Body of pancreas (tissue), 4 donors: ENCODE data around the gene IDS.

ENCODE experiments used
- POLR2A ChIP-seq, 3 donors: fragments of 450-650 bp; IDR thresholded peaks; one replicate each; pipeline ENCODE4 v1.6.1; 2016; ENCODE audit warnings: antibody characterized with exemption in 3 of 3, mild to moderate bottlenecking in 2 of 3
- TF ChIP-seq, protein P1 (sequence below), 7 experiments: fragments of 450-650 bp in 4 of 7; fragments of 200-600 bp in 3 of 7; sonication (generic) in 3 of 7; IDR thresholded peaks; one replicate each; pipeline ENCODE4 v1.5.1; 2016 to 2019; ENCODE audit warnings: antibody characterized with exemption in 7 of 7

DNA sequence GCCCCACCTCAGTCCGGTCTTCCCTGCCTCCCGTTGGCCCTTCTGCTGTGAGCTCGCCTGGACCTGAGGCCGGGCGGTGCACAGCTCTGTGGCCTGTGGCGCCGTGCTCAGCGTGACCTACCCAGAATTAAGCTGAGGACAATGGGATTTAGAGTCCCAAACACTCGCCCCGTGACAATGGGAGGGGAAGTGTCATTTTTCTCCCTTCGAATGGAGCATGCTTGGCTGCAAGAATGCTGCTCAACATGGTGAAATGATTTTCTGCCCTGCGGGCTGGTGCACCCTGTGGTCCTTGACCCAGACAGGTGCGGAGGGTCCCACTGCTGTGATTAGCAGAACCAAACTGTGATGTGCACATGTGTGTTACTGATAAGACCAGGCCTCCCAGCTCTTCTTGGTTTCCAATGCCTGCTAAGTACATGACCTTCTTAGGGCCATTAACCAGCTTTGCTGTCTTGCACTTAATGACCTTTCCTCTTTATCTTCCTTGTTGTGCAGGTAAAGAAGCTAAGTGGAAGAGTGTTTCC lies 36.5 kb upstream of the IDS start:
- TF ChIP-seq, protein P1, sequence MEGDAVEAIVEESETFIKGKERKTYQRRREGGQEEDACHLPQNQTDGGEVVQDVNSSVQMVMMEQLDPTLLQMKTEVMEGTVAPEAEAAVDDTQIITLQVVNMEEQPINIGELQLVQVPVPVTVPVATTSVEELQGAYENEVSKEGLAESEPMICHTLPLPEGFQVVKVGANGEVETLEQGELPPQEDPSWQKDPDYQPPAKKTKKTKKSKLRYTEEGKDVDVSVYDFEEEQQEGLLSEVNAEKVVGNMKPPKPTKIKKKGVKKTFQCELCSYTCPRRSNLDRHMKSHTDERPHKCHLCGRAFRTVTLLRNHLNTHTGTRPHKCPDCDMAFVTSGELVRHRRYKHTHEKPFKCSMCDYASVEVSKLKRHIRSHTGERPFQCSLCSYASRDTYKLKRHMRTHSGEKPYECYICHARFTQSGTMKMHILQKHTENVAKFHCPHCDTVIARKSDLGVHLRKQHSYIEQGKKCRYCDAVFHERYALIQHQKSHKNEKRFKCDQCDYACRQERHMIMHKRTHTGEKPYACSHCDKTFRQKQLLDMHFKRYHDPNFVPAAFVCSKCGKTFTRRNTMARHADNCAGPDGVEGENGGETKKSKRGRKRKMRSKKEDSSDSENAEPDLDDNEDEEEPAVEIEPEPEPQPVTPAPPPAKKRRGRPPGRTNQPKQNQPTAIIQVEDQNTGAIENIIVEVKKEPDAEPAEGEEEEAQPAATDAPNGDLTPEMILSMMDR (IDR thresholded peaks at IDR 0.05) = no peak
- TF ChIP-seq POLR2A (IDR thresholded peaks at IDR 0.05) = no peak
